ENCODE data around the gene HDAC4.

- no peak for TF ChIP-seq CTCF (IDR thresholded peaks at IDR 0.05)
- TF ChIP-seq POLR2A (IDR thresholded peaks at IDR 0.05) = no peak
Measured at GRCh38 chr2:239062743-239063142, 338.1 kb downstream of the HDAC4 start.
